AG04449 (cell line): ENCODE results near the gene SCN4B.

Source experiments
- CTCF ChIA-PET: fragments of 350-600 bp; formaldehyde crosslinking; extraction: SDS; loops from one replicate; lab custom pipeline; 2021; ENCODE audit warnings: antibody characterized with exemption; lab: Yijun Ruan, JAX
- POLR2A ChIA-PET: fragments of 400-600, 350-600 bp; formaldehyde crosslinking; extraction: SDS; loops from one replicate; lab custom pipeline; 2020; ENCODE audit warnings: antibody characterized with exemption, inconsistent platforms; lab: Yijun Ruan, JAX
- DNase-seq: peaks from one replicate; pipeline ENCODE4 v3.0.0-alpha.2; 2010; ENCODE audit warnings: low read depth, low spot score
- H3K4me3 ChIP-seq: 2 replicates; pipeline ENCODE4 v1.5.1; 2011; ENCODE audit warnings: low read depth, mild to moderate bottlenecking, control low read depth, low read length
- TF ChIP-seq, protein P1 (sequence below): IDR thresholded peaks from one replicate; pipeline ENCODE4 v1.5.1; 2011; ENCODE audit warnings: mild to moderate bottlenecking, moderate library complexity, low read length, control low read depth, inconsistent platforms; ENCODE audit not compliant: insufficient read depth; ENCODE audit errors: missing control alignments

SCN4B gene

GRCh38 chr11:118088531-118088930, 64.1 kb downstream of the SCN4B start:
- CTCF ChIA-PET, result no interaction called here
- TF ChIP-seq, protein P1, sequence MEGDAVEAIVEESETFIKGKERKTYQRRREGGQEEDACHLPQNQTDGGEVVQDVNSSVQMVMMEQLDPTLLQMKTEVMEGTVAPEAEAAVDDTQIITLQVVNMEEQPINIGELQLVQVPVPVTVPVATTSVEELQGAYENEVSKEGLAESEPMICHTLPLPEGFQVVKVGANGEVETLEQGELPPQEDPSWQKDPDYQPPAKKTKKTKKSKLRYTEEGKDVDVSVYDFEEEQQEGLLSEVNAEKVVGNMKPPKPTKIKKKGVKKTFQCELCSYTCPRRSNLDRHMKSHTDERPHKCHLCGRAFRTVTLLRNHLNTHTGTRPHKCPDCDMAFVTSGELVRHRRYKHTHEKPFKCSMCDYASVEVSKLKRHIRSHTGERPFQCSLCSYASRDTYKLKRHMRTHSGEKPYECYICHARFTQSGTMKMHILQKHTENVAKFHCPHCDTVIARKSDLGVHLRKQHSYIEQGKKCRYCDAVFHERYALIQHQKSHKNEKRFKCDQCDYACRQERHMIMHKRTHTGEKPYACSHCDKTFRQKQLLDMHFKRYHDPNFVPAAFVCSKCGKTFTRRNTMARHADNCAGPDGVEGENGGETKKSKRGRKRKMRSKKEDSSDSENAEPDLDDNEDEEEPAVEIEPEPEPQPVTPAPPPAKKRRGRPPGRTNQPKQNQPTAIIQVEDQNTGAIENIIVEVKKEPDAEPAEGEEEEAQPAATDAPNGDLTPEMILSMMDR, result no peak
- H3K4me3 ChIP-seq, result no peak overlapping the region
- POLR2A ChIA-PET, result no interaction called here
- DNase-seq, result no peak

DNA sequence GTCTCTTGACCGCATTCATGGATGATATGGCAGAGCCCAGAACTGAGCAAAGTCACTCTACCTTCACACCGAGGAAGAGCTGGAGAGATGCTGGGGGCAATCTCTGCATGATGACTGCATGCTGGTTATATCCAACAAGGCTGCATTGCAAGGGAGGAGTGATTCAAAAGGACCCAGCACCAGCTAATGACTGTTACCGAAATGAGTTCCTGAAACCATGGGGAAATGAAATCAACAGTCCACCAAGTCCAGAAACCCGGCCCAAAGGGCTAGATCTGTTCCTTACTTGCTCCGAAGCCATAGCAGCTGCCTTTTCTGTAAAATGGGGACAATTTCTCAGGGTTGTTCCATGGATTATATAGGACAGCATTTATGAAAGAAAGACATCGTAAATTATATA, 64.7 kb downstream of the SCN4B start:
- ChIA-PET POLR2A (no interaction called here), CTCF (no interaction called here)
- DNase-seq, result no peak
- TF ChIP-seq, protein P1, result no peak
- H3K4me3 ChIP-seq, result no peak overlapping the region

GRCh38 chr11:118086913-118087768, 65.5 kb downstream of the SCN4B start, which contains the start of gene SMIM35:
SMIM35 (minus strand) TSS chr11:118086963; CDS start chr11:118086757, 206 bp downstream.
- no peak within 1 kb of the TSS for H3K4me3 ChIP-seq
- ChIA-PET POLR2A (no interaction called here), CTCF (no interaction called here)
- no peak for DNase-seq
- TF ChIP-seq, protein P1, result no peak

GRCh38 chr11:118084656-118085055, 68.0 kb downstream of the SCN4B start:
- CTCF ChIA-PET, result no interaction called here
- DNase-seq, result no peak
- POLR2A ChIA-PET, result no interaction called here
- H3K4me3 ChIP-seq, result no peak overlapping the region
- TF ChIP-seq, protein P1, result no peak

GRCh38 chr11:118084247-118084646, 68.4 kb downstream of the SCN4B start:
- TF ChIP-seq, protein P1, result no peak
- CTCF ChIA-PET, result no interaction called here
- POLR2A ChIA-PET, result no interaction called here
- no peak overlapping the region for H3K4me3 ChIP-seq
- no peak for DNase-seq
